ENCODE measurements around the gene LMAN1L. TPM values are rescaled to one million over a fixed set of nuclear protein-coding genes. Genes with fewer than 3 reads are reported as not detected.

The LMAN1L gene
- total and polyA plus RNA-seq, 2 of the 4 experiments (the other 2 are of a cell fraction) = not detected

- H4K8ac ChIP-seq (ENCODE audit: low read depth in 2 of 2, low read length in 2 of 2) = no peak overlapping the region
- no peak overlapping the region for H2BK120ac ChIP-seq (ENCODE audit: low read depth, low read length)
- H3K9me1 ChIP-seq (ENCODE audit: insufficient read depth, low read length) = peaks cover 41% of the 10 kb centered on the region
- H3K14ac ChIP-seq (replicated peaks; ENCODE audit: low read depth, low read length) = no peak overlapping the region
- ChIA-PET POLR2A (ENCODE audit: unreplicated experiment) (no interaction called here), CTCF (interaction anchor here (0.7 to 1.2 kb wide), 2 partner anchors 86 to 175 kb away, joined by 3 to 6 read pairs; no protein-coding TSS in a partner anchor)
- H3K4me2 ChIP-seq (ENCODE audit: low read depth, low read length) = no peak overlapping the region
- TF ChIP-seq MXI1 (IDR thresholded peaks at IDR 0.05; ENCODE audit: borderline replicate concordance, low read depth, low read length) (no peak), CTCF (conservative IDR thresholded peaks at IDR 0.05; ENCODE audit: low read depth, low read length) (no peak), USF2 (IDR thresholded peaks at IDR 0.05; ENCODE audit: low read depth, low read length) (no peak), BHLHE40 (IDR thresholded peaks at IDR 0.05; ENCODE audit: low read depth, low read length) (no peak), POLR2A (IDR thresholded peaks at IDR 0.05; ENCODE audit: low read depth, low read length) (no peak), RCOR1 (IDR thresholded peaks at IDR 0.05; ENCODE audit: insufficient replicate concordance, low read length) (no peak), CEBPB (IDR thresholded peaks at IDR 0.05; ENCODE audit: low read depth, low read length) (no peak), MAFK (IDR thresholded peaks at IDR 0.05; ENCODE audit: low read depth, low read length) (no peak), RAD21 (IDR thresholded peaks at IDR 0.05; ENCODE audit: low read length) (no peak), FOS (IDR thresholded peaks at IDR 0.05; ENCODE audit: low read depth, low read length) (no peak), CHD1 (IDR thresholded peaks at IDR 0.05; ENCODE audit: low read depth, low read length) (no peak), RFX5 (IDR thresholded peaks at IDR 0.05; ENCODE audit: low read depth, low read length) (no peak), MAZ (IDR thresholded peaks at IDR 0.05; ENCODE audit: borderline replicate concordance, low read depth, low read length) (no peak)
- TF ChIP-seq, protein P1, sequence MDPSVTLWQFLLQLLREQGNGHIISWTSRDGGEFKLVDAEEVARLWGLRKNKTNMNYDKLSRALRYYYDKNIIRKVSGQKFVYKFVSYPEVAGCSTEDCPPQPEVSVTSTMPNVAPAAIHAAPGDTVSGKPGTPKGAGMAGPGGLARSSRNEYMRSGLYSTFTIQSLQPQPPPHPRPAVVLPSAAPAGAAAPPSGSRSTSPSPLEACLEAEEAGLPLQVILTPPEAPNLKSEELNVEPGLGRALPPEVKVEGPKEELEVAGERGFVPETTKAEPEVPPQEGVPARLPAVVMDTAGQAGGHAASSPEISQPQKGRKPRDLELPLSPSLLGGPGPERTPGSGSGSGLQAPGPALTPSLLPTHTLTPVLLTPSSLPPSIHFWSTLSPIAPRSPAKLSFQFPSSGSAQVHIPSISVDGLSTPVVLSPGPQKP (IDR thresholded peaks at IDR 0.05; ENCODE audit: borderline replicate concordance, low read depth, low read length) = no peak
- no peak overlapping the region for H3K23ac ChIP-seq (ENCODE audit: low read depth, low read length)
- no peak overlapping the region for H2AK9ac ChIP-seq (replicated peaks; ENCODE audit: low read depth, low read length, poor library complexity)
- H3K4me3 ChIP-seq (ENCODE audit: insufficient read depth, low read depth, low read length) = no peak overlapping the region
- no peaks in the 10 kb centered on the region for H3K9me3 ChIP-seq (ENCODE audit: control insufficient read depth, insufficient read depth, low read length)
- H3K56ac ChIP-seq (ENCODE audit: extremely low read depth, insufficient read depth, low read length) = no peak overlapping the region
- no peak overlapping the region for H3K18ac ChIP-seq (ENCODE audit: low read depth, low read length)
- H2AFZ ChIP-seq (replicated peaks; ENCODE audit: low read length, poor library complexity) = no peak overlapping the region
- no peak overlapping the region for H2BK20ac ChIP-seq (ENCODE audit: low read depth, low read length)
- H3K4ac ChIP-seq (ENCODE audit: low read depth, low read length) = no peak overlapping the region
- ATAC-seq (ENCODE audit: low read depth) (no peak), DNase-seq (no peak)
- no peak overlapping the region for H4K91ac ChIP-seq (ENCODE audit: insufficient read depth, low read depth, low read length)
- peaks cover 18% of the 10 kb centered on the region for H3K4me1 ChIP-seq (ENCODE audit: control insufficient read depth, insufficient read depth, low read length)
- dilution Hi-C loops (cut with HindIII; ENCODE audit: low sequenced_read_pairs, unreplicated experiment) = no loop called here
- H2BK5ac ChIP-seq (ENCODE audit: low read depth, low read length, poor library complexity, severe bottlenecking) = no peak overlapping the region
- H3K27me3 ChIP-seq (ENCODE audit: control insufficient read depth, insufficient read depth, low read length) = no peaks in the 10 kb centered on the region
- H3K9ac ChIP-seq (ENCODE audit: low read depth, low read length) = no peak overlapping the region
- peaks cover 73% of the 10 kb centered on the region for H4K20me1 ChIP-seq (ENCODE audit: insufficient read depth, low read length)
- no peak overlapping the region for H2BK15ac ChIP-seq (ENCODE audit: low read depth, low read length)
- in situ Hi-C loops (cut with MboI; ENCODE audit: low sequenced_read_pairs) = no loop called here
- no TSS peak for BruUV-seq (replicated peaks)
- intact Hi-C loops (cut with micrococcal nuclease) = no loop called here
- no peak overlapping the region for H2AK5ac ChIP-seq (ENCODE audit: low read depth, low read length)
- H3K79me1 ChIP-seq (ENCODE audit: low read depth in 1 of 2, low read length in 2 of 2) = peaks cover 16 to 85% of the 10 kb centered on the region in 2 experiments
- peaks cover 2% of the 10 kb centered on the region for H3K36me3 ChIP-seq (ENCODE audit: control insufficient read depth, insufficient read depth, low read length)
- no peak overlapping the region for H4K5ac ChIP-seq (ENCODE audit: low read depth, low read length)
- no peak overlapping the region for H3K27ac ChIP-seq (ENCODE audit: insufficient read depth, low read length)
Observed at GRCh38 chr15:74869372-74869725, 56.7 kb downstream of the LMAN1L start.

All from IMR-90 (cell line).